Measurements from ENCODE around the gene E2F1. TPM values are rescaled to one million over a fixed set of nuclear protein-coding genes. Genes with fewer than 3 reads are reported as not detected.

The E2F1 gene
- total and polyA plus RNA-seq, 2 experiments from 2014 or later: 12.1 to 42.6 TPM

- peaks cover 11% of the 10 kb centered on the region; the same call in 1 of the 2 replicates for H3F3A ChIP-seq (replicated peaks; ENCODE audit: low read depth)
- H3K27me3 Mint-ChIP-seq (ENCODE audit: insufficient read depth, low read depth, poor library complexity): peaks cover 23% of the 10 kb centered on the region
- no peaks in the 10 kb centered on the region for H3K36me3 ChIP-seq (ENCODE audit: insufficient read depth)
- H3K4me3 ChIP-seq: no peak overlapping the region
- no peak for DNase-seq (ENCODE audit: low spot score)
- H3K4me1 ChIP-seq (ENCODE audit: insufficient read depth): peaks cover 14% of the 10 kb centered on the region; the same call in 1 of the 2 replicates
- ATAC-seq: no peak
- peak overlapping the region; percentile 76 for H3K4me3 Mint-ChIP-seq
- H2AFZ ChIP-seq: no peak overlapping the region
- H3K27me3 ChIP-seq (ENCODE audit: insufficient read depth): peaks cover 17% of the 10 kb centered on the region; the same call in 1 of the 2 replicates
- no peaks in the 10 kb centered on the region for H3K9me2 ChIP-seq (ENCODE audit: insufficient read depth)
- H3K27ac Mint-ChIP-seq: no peak overlapping the region; the same call in 1 of the 2 replicates
- H3K27ac ChIP-seq (ENCODE audit: low read depth): no peak overlapping the region
- peaks cover 3% of the 10 kb centered on the region for H4K20me1 ChIP-seq (replicated peaks; ENCODE audit: insufficient read depth)
- TF ChIP-seq ETS1 (IDR thresholded peaks at IDR 0.05) (no peak), CREB1 (CRISPR knock-in tag; IDR thresholded peaks at IDR 0.05; ENCODE audit: low read depth) (no peak), STAT1 (IDR thresholded peaks at IDR 0.05; ENCODE audit: unreplicated experiment) (no peak), ZNF462 (CRISPR knock-in tag; IDR thresholded peaks at IDR 0.05) (no peak), EZH2 (IDR thresholded peaks at IDR 0.05; ENCODE audit: low read depth, unreplicated experiment) (no peak), ZNF331 (CRISPR knock-in tag; IDR thresholded peaks at IDR 0.05; ENCODE audit: low read depth) (no peak), NANOG (IDR thresholded peaks at IDR 0.05; ENCODE audit: borderline replicate concordance) (no peak), ZNF114 (CRISPR knock-in tag; IDR thresholded peaks at IDR 0.05) (no peak), JUNB (IDR thresholded peaks at IDR 0.05; ENCODE audit: unreplicated experiment) (no peak), EZH2phosphoT487 (IDR thresholded peaks at IDR 0.05; ENCODE audit: unreplicated experiment) (no peak), POLR2AphosphoS5 (IDR thresholded peaks at IDR 0.05; ENCODE audit: low read depth) (no peak), REST (IDR thresholded peaks at IDR 0.05; ENCODE audit: unreplicated experiment) (no peak), CTCF (conservative IDR thresholded peaks at IDR 0.05; ENCODE audit: low read depth in 2 of 2) (no peak)
- H3K79me2 ChIP-seq (replicated peaks; ENCODE audit: insufficient read depth): no peaks in the 10 kb centered on the region
- H3K4me2 ChIP-seq: peak overlapping the region; percentile 91; the same call in 1 of the 2 replicates
- H3K4me1 Mint-ChIP-seq: peaks cover 28% of the 10 kb centered on the region
- H3K9me3 Mint-ChIP-seq: no peaks in the 10 kb centered on the region
- peaks cover 14% of the 10 kb centered on the region for H3K36me3 Mint-ChIP-seq (ENCODE audit: low read depth)
Observed at GRCh38 chr20:33664762-33665144, 21.4 kb downstream of the E2F1 start.
